HG03378 (cell line): ENCODE data around the gene ITPA.
"Not testable (repeated sequence)": the region's sequence is repeated elsewhere in the genome, so short reads cannot be mapped to it uniquely, and the experiment has no call there.

Experiments used
- ATAC-seq: cut with Tn5 transposase; IDR thresholded peaks from one replicate; pipeline ENCODE4 v1.9.1; 2021; ENCODE audit warnings: mild to moderate bottlenecking, moderate library complexity; ENCODE audit not compliant: unreplicated experiment

The ITPA gene

DNA sequence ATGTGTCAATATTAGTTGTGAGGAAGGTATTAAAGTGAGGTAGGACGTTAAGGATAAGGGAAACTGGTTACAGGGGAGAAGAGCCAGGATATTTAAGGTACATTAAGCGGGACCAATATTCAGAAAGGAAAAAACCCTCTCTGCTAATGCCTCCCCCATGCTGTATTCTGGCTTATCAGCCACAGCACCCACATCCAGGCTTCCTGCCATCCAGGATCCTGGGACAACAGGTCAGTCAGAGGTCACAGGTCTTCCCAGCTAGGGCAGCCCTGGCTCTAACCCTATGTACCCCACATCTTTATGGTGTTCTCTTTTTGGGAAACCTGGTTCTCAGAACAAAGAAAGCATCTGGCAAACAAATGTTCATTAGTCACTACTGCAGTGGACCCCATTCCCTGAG, 10.1 kb upstream of the ITPA start:
- no peak for ATAC-seq

DNA sequence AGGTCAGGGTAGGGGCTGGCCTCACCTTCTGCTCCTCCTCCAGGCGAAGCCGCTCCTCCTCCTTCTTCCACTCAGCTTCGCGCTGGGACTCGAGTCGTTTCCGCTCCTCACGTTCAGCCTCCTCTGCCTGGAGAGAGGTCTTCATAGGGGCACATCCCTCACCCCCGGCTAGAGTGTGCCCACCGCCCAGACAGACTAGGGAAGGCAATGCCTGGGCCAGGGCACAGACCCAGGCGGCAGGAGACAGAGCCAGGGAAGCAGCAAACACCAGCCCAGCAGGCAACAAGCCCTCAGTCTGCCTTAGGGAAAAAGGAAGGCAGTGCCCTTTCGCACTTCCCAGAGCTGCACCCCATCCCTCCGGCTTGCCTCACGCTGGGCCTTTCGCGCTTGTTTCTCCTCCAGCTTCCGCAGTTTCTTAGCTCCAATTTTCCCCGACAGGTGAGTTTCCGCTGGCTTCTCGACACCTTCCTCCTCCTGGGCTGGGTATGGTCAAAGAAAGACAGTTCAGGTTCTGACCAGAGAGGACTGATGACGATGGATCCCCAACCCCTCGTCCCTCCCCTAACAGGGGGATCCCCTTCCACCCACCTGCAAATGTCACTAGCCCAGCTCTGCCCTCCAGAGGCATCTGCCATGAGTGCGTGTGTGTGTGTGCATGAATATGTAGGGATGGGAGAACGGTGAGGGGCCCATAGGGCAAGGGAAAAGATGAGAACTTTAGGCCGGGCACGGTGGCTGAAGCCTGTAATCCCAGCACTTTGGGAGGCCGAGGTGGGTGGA, 9.1 kb upstream of the ITPA start:
- ATAC-seq = no peak

DNA sequence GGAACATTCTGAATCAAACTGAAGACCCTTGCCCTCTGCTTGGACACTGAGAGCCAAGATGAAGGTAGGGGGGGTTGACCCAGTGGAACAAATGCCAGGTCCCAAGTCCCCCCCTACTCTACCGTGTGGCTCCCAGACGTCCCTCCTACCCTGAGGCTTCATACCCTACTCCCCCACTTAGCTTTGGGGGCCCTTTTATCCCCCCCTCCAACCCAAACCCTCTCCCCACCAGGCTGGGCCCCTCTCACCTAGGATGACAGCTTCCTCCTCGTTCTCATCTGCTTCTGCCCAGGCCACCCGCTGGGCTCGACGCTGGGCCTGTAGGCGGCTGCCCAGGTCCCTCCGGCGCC, 6.4 kb upstream of the ITPA start:
- no peak for ATAC-seq

DNA sequence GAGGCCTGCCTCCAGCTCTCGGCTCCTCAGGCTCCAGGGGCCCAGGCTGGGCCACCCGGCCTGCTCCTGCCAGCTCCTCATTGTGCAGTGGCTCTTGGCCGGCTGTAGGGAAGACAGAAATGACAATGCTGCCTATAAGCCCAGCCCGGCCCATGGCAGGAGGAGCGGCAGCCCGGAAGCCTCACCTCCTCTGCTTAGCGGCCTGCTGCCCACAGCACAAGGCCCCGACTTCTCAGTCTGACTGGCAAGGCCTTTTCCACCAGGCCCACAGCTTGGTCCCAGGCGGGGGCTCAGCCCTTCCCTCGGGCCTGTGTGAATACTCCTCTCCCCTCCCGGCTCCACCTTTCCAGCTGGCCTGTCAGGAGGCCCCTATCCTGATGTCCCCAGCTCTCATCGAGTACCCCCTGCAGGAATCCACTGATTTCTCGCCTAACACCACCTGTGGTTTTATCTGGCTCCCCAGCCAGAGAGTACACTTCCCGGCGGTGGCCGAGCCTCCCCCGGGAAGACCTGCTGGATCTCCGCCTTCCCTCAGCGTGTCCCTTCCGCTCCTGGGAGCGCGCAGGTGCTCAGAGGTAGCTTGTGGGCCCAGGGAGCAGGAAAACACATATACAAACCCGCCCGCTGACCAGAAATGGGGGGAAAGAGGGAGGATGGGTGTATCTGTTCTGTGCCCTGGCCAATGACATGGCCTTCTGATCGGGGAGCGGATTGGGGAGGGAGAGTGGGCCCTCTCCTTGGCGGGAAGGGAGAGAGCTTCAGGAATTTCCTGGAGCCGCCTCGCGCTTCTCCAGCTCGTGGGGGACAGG, 5.8 kb upstream of the ITPA start:
- ATAC-seq = peak; percentile 16

DNA sequence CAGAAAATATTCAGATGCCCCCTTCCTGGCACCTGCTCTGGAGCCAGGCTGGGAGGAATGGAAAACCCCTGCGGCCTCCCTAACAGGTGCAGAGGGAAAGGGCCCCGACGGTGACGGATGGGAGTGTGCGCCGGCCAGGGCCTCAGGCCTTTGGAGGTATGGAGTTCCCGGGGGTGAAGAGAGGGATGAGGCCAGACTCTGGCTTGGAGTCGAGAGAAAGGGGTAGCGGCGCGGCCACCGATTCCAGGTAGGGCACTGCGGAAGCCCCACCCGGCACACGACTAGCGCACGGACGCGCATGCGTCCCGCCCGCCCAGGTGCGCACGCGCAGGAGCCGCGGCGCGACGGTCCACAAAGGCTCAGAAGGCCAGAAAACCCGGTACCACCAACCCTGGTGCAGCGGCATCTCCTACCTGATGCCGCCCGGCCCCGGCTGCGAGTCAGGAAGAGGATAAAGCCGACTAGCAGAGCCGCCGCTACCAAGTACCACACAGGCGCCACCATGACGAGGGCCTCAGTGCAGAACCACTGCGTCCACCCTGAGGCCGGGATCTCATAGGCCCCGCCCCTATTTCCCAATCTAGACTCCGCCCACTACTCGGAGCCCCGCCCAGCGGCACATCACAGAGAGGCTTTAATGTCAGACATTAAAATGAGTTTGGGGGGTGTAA, 5.0 kb upstream of the ITPA start, which contains the start of gene DDRGK1:
TSS of gene DDRGK1 (minus strand) at position 559 of the 671 bp plus-strand sequence. CDS start at position 504, 55 bp downstream.
- peak; percentile 78 for ATAC-seq

DNA sequence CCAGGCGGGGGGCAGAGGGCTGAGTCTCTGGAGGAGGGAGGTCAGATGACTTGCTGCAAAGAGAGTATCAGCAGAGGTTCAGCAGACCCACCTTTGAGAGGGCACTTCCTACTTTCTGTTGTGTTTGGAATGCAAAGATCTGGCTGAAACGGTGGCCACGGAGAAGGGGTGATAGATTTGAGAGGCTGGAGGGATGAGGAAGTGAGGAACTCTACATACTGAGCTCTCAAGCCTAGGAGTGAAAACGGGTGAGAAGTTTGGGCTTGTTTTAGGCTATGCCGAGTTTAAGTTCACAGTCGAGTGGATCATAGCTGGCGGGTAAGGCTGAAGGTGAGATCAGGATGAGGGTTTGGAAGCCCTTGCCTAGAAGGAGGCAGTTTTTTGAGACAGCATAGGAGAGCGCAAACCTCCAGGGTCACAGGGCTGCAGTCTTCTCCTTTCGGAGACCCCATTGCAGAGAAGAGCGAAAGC, 477 bp upstream of the ITPA start:
- no peak for ATAC-seq

DNA sequence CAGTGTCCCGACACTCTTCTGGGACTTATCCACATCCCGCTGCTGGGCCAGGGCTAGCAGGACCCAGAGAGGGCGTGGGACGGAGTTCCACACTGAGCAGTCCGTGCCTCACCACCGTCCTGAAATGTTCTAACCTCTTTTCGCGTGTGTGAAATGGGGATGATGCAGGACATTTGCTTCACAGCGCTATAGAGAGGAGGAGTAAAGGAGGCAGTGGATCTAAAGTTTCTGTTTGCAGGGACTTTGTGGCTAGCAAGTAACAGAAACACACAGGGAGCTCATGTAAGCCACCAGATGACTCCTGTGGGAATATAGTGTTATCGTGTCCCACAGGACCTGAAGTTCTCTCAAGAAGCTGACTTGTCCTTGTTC, 634 bp downstream of the ITPA start:
- no peak for ATAC-seq

DNA sequence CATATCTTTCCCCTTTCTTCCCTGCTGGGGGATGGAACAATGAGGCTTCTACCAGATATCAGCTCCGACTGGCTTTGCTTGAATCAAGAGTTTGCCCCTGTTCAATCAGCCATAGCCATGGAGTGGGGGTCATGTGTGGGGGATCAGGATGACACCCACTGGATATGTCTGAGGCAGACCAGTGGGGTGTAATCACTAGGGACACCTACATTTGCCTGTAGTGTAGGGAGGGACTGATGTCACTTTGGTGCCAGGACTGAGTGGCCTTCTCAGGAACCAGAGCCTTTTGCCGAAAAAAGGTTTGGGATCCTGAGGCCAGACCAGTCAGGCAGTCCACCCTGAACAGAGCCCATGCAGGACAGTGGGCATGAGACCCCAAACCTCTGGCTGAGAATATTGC, 1.0 kb downstream of the ITPA start:
- ATAC-seq = no peak

DNA sequence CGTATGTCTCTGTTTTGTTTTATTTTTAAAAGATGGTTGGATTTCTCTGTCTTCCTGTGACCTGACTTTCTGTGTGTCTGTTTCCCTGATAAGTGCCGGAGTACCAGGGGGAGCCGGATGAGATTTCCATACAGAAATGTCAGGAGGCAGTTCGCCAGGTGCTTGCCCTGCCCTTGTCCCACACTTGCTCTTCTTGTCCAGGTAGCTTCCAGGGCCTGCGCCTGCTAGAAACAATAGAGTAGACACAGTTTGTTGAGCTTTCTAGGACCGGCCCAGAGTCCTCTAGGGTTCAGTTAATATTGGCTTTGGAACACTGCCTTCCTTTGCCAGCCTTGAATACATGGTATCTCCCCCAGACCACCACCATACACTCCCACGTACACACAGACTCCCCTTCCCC, 3.9 kb downstream of the ITPA start:
- ATAC-seq = no peak

GRCh38 chr20:3215359-3215917, 6.1 kb downstream of the ITPA start:
- ATAC-seq = not testable (repeated sequence)

DNA sequence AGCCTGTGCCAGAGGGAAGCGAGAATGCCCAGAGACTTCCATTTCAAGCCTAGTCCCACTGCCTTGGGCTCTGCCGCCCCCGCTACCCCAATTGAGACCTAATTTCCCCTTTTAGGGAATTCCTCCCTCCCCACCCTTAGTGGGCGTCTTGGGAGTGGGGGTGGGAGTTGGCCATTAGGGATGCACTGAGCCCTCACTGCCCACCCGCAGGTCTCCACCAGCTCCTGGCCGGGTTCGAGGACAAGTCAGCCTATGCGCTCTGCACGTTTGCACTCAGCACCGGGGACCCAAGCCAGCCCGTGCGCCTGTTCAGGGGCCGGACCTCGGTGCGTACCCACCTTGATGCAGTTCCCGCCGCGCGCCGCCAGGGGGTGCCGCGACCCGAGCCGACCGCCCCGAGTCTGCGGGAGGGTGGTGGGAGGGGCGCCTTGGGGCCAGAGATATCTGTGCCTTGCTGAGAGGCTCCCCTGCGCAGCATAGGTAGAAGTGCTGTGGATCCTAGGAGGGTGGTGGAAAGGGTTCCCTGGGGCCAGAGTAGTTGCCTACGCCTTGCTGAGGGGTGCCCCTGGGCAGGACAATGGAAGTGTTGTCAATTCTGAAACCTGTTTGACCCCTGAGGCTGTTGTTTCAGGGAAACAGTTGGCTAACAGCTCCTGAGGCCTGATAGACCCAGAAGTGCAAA, 9.2 kb downstream of the ITPA start:
- no peak for ATAC-seq

DNA sequence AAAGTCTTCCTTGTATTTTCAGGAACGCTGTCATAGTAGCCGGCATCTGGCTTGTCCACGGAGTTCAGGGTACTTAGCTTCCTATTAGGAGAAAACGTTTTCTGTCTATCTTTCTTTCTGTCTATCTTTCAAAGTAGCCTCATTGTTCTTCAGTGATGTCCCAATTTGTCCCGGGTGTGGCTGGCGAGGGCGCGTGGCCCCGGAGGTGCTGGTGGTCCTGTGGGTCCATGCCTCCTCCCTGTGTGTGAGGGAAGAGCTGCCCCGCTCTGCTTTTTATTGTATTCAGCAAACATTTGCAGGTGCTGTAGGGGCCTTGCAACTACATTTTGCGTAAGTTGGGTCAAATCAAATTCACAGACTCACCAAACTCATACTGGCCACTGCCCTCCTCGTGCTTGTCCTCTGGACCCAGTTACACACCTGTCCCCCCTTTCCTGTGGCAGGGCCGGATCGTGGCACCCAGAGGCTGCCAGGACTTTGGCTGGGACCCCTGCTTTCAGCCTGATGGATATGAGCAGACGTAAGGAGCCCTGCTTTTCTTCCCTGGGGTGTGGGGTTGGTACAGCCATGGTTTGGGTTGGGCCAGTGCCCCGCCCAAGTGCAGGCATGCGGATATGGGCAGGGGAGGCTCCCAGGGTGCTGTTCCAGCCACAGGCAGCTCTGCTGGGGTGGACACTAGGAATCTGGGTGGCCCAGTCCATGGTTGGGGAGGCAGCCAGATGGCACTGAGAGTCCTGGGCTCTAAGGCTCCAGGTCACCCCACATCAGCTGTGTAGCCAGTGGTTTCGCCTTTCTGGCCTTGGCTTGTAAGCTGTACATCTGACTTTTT, 12.3 kb downstream of the ITPA start:
- no peak for ATAC-seq

GRCh38 chr20:3222635-3223600, 13.6 kb downstream of the ITPA start:
- ATAC-seq = no peak

DNA sequence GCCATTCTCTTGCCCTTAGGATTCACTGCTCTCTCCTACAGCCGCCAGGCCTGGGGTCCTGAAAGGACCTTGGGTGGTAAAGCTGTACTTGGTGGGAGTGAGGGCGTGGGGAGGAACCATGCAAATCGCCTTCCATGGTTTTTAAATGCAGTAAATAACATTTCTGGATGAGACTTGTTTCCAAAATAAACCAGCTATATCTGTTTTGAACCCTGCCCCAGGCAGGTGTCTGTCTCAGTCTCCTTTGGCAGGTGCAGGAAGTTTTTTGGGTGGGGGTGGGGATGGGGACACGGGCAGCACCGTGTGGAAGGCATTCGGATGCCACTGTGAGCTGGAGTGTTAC, 14.3 kb downstream of the ITPA start:
- no peak for ATAC-seq

- no peak for ATAC-seq
Observed at GRCh38 chr20:3223994-3224680, 14.8 kb downstream of the ITPA start.

GRCh38 chr20:3224681-3225421, 15.6 kb downstream of the ITPA start:
- ATAC-seq = no peak

- no peak for ATAC-seq
Observed at GRCh38 chr20:3226093-3226492, 16.8 kb downstream of the ITPA start.

- no peak for ATAC-seq
Observed at GRCh38 chr20:3226864-3227263, 17.6 kb downstream of the ITPA start.
